Measurements from ENCODE around the gene CREB5.

Gene CREB5

DNA sequence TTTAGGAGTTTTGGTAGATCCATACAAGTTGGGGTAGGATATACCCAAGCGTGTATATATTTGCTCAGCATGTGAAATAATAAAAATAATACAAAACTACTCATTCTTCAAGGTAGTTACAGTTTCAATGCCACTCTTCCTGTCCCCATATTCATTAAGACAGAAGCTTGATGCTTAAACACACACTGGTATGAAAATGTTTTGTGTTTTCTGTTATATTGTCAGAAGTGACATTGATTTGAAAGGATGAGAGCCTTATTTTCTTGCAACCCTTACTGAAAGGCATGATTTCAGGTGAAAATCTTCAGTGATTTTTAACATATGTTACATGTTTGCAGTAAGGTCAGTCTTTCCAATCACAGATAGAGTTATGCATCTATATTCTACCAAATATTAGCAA, 312.2 kb downstream of the CREB5 start:
- no peak for DNase-seq

DNA sequence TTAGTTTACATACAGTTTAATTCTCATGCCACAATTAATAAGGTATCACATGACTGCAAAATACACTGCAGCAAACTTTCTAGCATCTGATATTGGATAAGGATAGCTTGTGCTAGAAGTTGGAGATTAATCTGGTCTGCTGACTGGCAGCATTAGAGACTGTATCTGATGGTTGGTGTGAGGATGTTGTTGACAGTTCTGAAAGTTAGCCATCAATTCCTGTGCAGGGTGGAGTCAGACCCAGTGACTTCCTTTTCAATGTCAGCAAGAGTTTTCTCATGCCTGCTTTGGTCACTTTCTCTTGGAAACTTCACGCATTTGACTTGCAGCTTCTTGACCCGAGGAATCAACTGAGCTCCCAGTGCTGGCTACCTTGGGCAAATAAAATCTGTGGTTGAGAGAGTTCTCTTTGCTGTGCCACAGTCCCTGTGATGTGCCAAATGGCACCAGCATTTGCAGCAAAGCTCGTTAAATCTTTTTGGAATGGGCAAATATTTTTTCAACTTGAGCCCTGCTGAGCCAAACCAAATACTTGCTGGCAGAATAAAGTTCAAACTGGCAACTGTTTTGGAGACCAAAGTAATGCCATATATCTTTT, 312.8 kb downstream of the CREB5 start:
- no peak for DNase-seq

DNA sequence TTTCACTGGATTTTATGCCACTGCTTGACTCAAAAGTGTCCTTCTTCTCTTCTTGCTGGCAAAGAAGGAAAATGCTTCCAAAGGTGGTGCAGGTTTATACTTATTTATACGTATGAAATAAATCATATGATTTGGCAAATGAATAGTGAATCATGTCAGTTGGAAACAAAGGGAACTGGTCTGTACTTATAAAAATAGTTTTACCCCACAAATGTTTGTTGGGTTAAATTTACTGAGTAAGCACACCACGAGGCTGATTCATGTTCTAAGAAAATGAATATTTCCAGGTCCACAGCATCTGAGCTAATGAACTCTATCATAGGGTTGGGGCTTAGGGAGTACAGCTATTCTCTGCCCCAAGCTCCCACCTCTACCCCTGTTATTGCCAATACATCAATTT, 313.6 kb downstream of the CREB5 start:
- DNase-seq = no peak

DNA sequence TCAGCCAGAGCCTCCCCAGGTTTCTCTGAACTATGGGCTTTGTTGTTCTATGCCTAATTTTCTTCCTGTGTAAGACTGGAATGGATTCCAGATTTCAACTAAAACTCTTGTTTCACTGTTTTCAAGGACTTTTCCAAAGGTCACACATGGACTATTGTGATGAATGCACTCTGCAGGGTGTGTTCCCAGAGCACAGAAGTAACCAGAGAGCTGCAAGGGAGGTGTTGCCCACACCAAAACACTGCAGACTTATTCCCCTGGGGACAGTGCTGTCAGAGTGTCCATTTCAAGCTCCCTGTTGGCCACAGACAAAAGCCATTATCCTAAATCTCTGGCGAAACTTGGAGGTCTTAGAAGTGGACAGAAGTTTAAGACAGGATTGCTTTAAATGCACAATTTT, 314.2 kb downstream of the CREB5 start:
- no peak for DNase-seq

DNA sequence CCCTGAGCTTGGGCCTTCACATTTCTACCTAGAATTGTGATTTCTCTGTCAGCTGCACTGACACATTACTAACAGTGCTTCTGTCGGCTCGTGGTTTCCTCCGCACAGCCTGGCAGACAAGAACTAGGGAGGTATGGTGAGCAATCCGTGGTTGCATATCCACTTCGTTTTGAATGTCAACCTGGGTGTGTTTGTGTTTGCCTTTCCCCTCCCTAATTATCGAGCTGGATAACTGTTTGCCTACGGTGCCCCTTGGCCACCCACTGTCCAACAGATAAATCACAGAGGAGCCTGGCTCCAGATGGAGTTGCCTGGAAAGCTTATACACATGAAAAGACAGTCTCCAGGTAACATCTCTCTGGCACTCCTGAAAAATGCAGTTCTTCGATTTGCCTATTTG, 317.0 kb downstream of the CREB5 start:
- DNase-seq = no peak

DNA sequence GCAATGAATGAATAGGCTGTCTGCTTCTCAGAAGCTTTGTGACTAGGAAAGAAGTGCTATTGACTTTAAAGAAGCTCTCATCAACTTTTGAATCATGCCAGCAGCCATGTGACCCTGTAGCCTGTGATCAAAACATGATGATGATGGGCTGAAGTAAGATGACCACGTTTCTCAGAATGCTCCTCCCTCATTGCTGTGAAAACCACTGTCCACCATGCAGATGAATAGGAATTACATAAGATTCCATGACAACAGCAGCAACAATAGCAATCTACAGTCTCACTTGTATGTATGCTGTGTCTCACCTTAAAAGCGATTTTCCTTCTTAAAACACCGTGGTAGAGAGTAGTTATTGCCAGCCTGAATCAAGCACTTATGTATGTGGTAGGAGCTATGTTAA, 317.4 kb downstream of the CREB5 start:
- no peak for DNase-seq

DNA sequence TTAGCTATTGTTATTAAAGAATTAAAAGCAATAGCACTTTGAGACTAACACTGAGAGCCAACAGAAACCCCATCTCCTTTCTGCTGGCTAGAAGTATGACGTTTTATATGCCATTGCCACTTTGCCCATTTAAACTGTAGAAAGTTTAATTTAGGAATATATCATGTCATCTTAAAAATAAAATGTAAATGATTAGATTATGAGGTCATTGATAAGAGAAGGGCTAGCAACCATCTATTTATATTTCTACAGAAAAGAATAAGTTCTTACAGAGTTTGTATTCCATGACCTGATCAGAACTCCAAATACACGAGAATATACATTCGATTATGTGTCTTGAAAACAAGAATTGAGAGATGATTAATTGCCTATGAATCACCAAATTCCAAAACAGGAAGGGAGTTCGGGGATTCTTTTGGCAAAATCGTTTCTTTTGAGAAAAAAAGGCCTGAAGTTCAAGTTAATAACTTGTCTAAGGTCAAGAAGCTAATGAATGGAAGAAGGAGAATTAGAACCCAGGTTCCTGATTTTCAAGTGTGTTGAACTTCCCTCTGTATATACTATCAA, 318.9 kb downstream of the CREB5 start:
- no peak for DNase-seq

DNA sequence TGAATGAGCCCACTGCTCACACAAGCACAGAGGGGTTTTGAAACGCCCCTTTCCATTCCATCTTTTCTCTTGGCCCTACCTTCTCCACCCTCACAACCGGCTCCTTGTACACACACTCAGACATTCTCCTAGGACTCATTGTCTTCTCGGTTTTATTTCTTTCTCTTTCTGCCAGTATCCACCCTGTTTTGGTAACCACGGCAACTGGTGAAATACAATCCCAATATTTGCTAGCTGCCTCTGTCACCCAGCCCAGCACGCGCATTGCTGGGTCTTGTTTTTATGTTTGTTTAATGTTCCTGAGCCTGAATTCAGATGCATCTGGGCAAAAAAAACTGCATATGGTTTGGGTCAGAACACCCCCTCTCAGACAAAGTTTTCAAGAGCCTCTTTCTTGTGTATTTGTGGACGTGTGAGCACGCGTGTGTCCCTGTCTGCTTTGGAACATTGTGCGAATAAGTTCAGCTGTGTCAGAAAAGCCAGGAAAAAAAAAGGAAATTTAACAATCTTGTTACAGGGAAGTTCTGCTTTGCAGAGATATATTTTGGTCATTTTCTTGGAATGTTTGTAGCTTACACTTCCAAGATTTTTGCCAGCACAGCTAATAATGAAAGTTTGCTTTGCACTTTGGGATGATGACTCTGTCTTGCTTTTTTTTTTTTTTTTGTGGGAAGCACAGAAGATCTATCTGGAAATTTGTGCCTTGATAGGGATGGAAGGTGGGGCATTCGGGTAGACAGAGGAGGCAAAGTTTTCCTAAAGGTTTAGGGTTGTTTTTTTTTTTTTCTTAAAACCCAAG, 320.0 kb downstream of the CREB5 start:
- no peak for DNase-seq

DNA sequence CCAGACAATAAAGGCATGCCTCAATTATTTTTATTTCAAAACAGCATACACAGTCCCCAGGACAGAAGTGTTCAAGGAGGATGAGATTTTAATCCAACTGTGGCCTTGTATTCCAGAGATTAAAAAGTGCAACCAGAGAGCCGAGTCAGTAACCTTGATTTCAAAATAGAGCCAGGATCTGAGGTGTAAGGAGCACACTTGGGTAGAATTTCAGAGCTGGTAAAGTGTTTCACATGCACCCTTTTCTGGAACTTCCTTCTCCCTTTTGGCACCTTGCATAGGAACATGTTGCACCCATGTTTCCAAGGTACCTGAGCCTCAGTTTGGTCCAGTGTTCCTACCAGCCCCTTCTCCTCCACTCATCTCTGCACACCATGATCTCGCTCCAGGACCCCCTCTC, 320.7 kb downstream of the CREB5 start:
- DNase-seq = no peak

DNA sequence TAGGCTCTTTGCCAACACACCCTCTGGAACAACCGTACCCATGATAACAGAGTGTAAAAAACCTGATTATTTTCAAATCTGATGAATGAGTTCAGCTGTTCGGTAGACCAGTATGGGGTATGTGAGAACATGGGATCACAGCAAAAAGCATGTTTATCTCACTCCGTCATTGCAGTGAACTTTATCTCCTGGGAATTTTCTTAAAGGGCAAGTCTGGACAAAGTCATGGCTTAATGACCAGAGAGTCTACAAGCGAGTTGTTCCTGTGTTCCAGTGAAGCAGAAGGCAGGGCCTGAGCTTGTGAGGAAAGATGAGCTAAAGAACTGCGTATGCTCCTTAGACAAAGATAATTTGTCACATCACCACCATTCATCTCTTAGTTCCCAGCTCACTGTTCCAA, 326.1 kb downstream of the CREB5 start:
- no peak for DNase-seq

DNA sequence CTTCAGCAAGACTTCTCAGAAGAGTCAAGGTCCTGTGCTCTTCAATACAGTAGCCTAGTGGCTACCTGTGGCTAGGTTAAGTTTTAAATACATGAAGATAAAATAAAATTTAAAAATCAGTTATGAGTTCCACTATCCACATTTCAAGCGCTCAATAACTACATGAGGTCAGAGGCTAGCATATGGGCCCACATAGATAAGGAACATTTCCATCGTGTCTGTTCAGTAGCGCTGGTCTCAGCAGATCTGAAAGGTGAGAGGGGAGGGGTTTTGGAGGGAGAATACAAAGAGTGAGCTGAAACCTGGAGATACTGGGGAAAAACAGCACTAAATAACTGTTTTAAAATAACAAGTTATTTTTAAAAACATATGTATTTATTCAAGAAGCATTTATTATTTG, 326.8 kb downstream of the CREB5 start:
- no peak for DNase-seq

DNA sequence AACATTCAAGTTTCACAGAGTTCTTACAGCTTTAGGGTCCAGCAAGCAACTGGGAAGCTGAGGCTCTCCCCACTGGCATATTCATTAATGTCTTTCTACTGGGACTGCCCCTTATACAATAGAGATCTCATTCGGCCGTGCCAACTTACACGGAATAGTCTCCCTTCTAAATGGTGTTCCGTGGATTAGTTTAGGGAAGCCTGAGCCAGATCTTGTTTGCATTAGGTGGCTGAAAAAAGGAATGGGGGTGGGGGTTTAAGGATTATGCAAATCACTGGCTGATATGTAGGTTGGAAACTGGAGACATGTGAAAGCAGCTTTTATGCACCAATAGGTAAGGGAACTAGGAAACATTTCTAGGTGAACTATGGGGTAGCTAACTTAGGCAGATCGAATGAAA, 327.5 kb downstream of the CREB5 start:
- no peak for DNase-seq

DNA sequence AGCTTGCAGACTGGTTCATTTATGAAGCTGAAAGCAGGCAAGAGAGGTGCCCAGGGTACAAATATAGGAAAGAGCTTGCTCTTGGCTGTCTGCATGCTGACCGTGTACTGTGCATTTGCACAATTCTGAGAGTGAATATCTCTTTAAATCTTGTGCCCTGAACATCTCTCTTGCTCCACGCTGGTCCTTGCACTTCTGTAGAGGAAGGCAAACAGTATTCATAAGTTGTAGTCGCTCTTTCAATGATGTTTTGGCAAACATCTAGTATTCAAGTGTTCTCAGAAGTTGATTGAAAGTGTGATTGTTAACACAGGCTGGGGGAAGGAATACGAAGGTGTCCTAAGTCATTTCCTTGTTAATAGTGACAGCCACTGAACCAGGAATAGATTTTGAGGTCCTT, 332.6 kb downstream of the CREB5 start:
- no peak for DNase-seq

DNA sequence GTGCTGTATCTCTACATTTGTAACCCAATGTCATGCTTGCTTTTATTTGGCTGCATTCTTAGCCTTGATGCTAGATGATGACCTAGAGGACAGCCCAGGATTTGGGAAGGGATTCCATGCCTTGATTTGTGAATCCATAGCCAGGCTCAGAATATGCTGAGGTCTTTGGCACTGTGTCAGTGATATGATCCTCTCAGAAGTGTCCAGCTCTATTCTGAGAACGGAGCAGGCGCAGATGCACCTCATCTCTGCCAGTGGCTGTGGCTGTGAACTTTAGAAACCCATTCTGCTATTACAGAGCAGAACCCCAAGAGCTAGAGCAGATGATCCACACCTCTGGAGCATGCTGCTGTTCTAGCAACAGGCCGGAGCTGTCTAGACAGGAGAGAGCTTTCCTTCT, 333.0 kb downstream of the CREB5 start:
- DNase-seq = no peak

DNA sequence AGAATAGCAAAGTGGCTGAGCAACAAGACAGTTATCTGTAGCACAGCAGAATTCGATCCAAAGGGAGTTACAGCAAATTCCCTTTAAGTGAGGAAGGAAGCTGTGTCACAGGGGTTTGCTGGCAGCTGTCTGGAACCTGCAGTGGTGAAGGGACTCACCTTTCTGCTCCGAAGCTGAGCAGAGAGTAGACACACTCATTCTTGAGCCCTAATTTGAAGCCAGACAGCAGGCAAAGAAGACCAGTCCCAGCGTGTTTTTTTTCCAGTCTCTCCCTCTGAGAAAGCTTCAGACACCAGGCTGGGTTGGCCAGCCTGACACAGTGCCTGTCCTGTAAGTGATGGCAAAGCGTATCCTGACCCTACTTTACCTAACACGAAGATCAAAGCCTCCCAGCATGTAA, 335.1 kb downstream of the CREB5 start:
- DNase-seq = no peak

DNA sequence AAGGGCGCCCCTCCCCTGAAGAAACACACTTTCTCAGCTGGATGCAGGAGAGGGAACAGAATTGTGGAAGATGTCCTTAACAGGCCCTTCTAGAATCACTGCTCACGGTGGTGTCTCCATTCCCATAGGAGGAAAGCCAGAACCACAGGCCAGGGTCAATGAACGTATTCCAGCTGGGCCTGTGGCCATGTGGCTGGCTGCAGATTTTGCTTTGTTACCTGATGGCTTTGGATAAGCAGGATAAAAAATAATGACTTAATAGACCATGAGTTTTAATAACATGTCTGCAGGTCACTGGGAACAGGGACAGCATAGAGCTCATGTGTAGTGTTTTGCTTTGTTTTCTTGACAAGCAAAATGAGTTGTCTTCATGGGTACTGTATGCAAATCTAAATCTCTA, 335.5 kb downstream of the CREB5 start:
- no peak for DNase-seq

DNA sequence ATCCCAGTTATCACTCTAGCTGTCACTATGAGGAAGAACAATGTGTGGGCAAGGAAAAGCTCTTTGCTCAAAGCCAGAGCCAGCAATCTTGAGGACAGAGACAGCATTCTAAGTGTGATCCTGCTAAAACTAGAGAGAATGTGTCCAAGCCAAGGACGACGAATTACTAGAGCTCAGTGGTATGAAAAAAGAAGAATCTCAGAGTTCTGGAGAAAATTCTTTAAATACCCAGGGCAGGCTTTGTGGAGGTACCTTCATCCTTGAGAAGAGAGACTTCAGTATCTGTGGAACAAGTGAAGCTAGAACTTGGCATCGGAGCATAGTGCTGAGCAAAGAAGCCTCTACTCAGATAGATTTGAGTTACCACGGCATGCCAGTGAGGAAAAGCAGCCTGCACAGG, 336.0 kb downstream of the CREB5 start:
- DNase-seq = no peak

DNA sequence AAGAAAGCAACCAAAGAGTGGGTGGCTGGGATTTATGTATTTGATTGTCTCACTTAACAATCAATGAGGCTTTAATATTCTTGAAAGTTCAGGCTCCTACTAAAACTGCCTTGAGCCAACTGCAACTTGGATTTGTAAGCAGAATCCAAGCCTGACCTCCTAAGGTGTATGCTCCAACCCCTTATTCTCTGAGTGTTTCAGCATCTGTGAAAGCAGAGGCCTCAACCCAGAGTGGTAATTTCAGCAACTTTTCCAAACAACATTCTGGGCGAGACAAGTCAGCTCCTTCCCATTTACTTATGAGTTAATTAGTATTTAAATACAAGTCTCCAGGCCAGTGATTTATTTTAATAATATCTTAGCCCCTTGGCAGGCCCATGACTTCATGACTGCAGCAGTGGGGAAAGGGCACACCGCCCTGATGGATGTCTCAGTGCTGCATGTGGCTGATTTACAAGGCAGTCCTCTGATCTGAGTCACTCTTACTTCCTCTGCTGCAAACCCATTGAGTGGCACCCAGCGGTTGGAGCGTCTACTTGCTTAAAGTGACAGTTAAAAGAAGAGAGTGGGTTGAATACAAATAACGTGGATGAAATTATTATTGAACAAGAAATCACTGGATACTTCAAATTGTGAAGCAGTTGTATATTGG, 336.7 kb downstream of the CREB5 start:
- DNase-seq = no peak

DNA sequence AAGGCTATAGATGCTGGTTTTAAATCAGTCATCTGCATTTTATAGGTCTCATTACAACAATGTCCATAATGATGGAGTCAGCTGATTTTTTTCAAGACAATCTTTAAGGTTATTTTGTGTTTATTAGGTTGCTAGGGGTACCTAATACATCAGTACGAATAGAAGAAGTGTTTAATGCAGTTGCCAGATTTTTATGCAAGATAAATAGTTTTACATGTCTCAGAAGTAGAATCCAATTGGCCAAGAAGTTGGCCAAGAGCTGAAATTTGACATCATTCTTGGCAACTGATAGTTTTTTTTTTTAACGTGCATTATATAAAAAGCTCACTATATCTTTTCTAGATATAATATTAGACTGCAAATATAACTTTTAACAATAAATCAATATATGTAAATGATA, 337.3 kb downstream of the CREB5 start:
- no peak for DNase-seq

DNA sequence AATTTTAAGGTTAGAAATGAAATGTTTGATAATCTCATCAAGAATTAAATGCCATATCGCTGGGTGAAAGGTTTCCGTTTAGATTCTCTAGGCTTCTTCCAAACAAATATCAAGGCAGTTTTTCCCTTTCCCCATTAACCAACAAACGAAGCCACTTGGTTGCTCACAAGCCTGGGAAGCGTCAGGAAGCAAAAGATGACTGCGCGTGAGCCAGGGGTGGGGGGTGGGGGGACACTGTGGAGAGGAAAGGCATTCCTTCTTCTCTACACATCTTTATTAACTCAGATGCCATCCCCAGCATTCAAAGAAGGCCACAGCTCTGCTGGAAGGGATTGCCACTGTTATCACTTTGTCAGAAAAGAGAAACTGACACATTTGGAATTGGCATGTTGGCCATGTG, 338.7 kb downstream of the CREB5 start:
- DNase-seq = no peak

DNA sequence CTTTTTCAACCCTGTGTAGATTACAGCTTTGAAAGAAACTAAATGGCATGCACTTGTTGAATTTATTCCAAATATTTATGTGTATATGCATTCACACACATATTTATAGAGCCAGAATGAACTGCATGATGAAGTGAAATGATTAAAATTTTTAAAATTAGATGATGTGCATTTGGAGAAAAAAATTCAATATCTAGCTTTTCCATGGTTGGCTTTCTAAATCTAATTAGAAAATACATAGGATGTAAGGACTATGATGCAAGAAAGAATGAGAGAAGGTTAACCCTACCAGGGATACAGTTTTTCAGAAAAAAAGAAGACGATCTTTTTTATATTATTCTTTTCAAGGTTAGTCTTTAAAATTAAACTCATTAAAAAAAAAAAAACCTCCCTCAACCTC, 341.3 kb downstream of the CREB5 start:
- no peak for DNase-seq

DNA sequence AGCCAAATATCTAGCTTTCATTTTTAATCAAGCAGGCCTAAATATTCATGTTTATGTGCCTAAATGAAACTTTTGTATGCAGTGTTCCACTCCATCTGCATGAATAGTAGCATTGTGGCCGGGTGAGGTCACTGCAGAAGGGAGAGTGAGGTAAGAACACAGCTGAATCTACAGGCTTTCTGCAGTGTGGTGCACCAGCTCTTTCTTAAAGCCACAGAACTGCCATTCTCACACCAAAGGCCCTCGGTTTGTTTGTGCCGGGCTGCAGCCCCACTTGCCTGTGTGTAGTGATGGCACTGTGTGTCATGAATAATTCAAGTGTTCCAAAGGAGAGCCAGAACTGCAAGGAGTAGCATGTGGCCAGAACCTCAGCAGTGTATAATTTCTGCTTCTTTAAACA, 341.7 kb downstream of the CREB5 start:
- DNase-seq = no peak

DNA sequence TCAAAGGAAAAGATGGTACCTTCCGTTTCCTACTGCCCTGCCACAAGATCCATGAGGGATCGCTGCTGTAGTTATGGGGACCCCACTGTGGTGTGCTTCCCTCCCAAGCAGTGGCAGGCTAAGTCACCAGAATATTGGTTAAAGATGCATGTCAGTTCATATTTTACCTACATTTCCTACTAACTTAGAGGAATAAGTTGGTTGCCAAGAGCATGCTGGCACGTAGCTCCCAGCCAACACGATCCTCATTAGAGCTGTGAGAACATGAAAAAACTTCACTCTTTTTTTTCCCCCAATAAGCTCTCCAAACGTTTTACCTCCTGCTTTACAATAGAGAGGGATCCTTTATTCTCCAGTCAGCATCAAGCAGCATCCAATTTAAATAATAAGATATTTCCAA, 342.1 kb downstream of the CREB5 start:
- DNase-seq = no peak

DNA sequence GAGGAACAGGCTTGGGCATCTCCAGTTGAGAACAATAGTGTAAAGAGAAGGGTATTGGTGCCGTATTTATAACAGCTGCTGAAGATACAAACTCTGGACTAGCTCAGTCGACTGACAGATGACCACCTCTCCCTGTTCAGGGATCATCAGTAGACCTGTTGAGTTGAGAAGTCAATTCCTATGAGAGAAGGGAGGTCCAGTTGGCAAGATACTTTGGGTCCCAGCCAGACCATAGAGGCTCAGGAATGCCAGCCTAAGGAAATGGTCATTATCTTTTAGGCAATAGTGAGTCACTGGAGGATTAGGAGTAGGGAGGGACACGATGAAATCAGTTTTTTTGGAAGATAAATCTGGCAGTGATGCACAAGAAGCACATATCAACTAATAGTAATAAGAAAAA, 342.9 kb downstream of the CREB5 start:
- DNase-seq = no peak
